Cardiac fibroblast (primary cell): ENCODE results near the gene OLFM2.

Source experiments
- DNase-seq, 2 donors: peaks; one replicate each; pipeline versions ENCODE4 v3.0.0 to v3.0.0-alpha.2; 2010; ENCODE audit warnings: low read depth in 2 of 2
- H3K4me3 ChIP-seq, 2 donors: replicated peaks in 1 of 2; 1 replicate in 1 of 2; 2 replicates in 1 of 2; pipeline ENCODE4 v1.5.1; 2011; ENCODE audit warnings: low read depth in 2 of 2, low read length in 2 of 2, mild to moderate bottlenecking in 2 of 2, moderate library complexity in 1 of 2
- CTCF ChIP-seq: IDR thresholded peaks from one replicate; pipeline ENCODE4 v1.5.1; 2011; ENCODE audit warnings: low read depth, mild to moderate bottlenecking, low read length, inconsistent platforms

The OLFM2 gene

GRCh38 chr19:9877780-9878510 lies 58.4 kb downstream of the OLFM2 start:
- H3K4me3 ChIP-seq = no peak overlapping the region
- no peak for TF ChIP-seq CTCF
- DNase-seq = peak; percentile 18 to 67

- DNase-seq = no peak
- H3K4me3 ChIP-seq = no peak overlapping the region
- no peak for TF ChIP-seq CTCF
Observed at GRCh38 chr19:9875796-9876195, 60.5 kb downstream of the OLFM2 start.

GRCh38 chr19:9875031-9875627 lies 61.2 kb downstream of the OLFM2 start:
- H3K4me3 ChIP-seq = no peak overlapping the region
- no peak for TF ChIP-seq CTCF
- DNase-seq = no peak

- no peak for TF ChIP-seq CTCF
- H3K4me3 ChIP-seq = no peak overlapping the region
- no peak for DNase-seq
Observed at GRCh38 chr19:9872618-9873242, 63.6 kb downstream of the OLFM2 start.

GRCh38 chr19:9871626-9872338 lies 64.5 kb downstream of the OLFM2 start:
- no peak for TF ChIP-seq CTCF

GRCh38 chr19:9868983-9869617 lies 67.2 kb downstream of the OLFM2 start:
- no peak for TF ChIP-seq CTCF
- no peak overlapping the region for H3K4me3 ChIP-seq
- DNase-seq = no peak

More at GRCh38 chr19:9871626-9872338, 64.5 kb downstream of the OLFM2 start:
- no peak overlapping the region for H3K4me3 ChIP-seq
- no peak for DNase-seq
